HepG2 (cell line): ENCODE data around the gene FAM193A. TPM values are rescaled to one million over a fixed set of nuclear protein-coding genes. Genes with fewer than 3 reads are reported as not detected.
A peak's percentile ranks its signal among the peaks of the same experiment; 100 is the strongest.

ENCODE experiments used
- AKAP8 ChIP-seq: sonication (generic); formaldehyde crosslinking; IDR thresholded peaks from 2 replicates; pipeline ENCODE4 v1.5.1; 2020; ENCODE audit warnings: mild to moderate bottlenecking, missing genetic modification reagents
- DMAP1 ChIP-seq: IDR thresholded peaks from 2 replicates; pipeline ENCODE4 v1.6.1; 2016
- EED ChIP-seq: sonication (generic); formaldehyde crosslinking; IDR thresholded peaks from 2 replicates; pipeline ENCODE4 v1.5.0; 2020; ENCODE audit warnings: mild to moderate bottlenecking, missing genetic modification reagents
- HDAC6 ChIP-seq: fragments of 200-600 bp; sonication (generic); IDR thresholded peaks from 2 replicates; pipeline ENCODE4 v1.7.0; 2017; ENCODE audit warnings: mild to moderate bottlenecking, antibody characterized with exemption, low read length, low read depth
- HNF4G ChIP-seq, 2 experiments: sonication (generic) in 1 of 2; formaldehyde crosslinking in 1 of 2; IDR thresholded peaks; 2 replicates each; pipeline versions ENCODE4 v1.4.0 to v1.6.1; 2011 to 2020; ENCODE audit warnings: borderline replicate concordance in 2 of 2, low read depth in 2 of 2, mild to moderate bottlenecking in 2 of 2, low read length in 1 of 2, missing genetic modification reagents in 1 of 2, moderate library complexity in 1 of 2
- IKZF5 ChIP-seq: IDR thresholded peaks from 2 replicates; pipeline ENCODE4 v1.6.1; 2018; ENCODE audit warnings: missing genetic modification reagents, mild to moderate bottlenecking, missing compliant biosample characterization
- IRX3 ChIP-seq: sonication (generic); formaldehyde crosslinking; IDR thresholded peaks from 2 replicates; pipeline ENCODE4 v1.8.1; 2023; ENCODE audit warnings: mild to moderate bottlenecking, low read depth, missing genetic modification reagents, borderline replicate concordance
- MATR3 ChIP-seq: sonication (generic); formaldehyde crosslinking; IDR thresholded peaks from 2 replicates; pipeline ENCODE4 v1.4.0; 2020; ENCODE audit warnings: missing genetic modification reagents
- NFE2L2 ChIP-seq: fragments of 150-350 bp; IDR thresholded peaks from 2 replicates; pipeline ENCODE4 v1.6.1; 2014; ENCODE audit warnings: low read length
- PHF21A ChIP-seq: sonication (generic); formaldehyde crosslinking; IDR thresholded peaks from 2 replicates; pipeline ENCODE4 v1.5.0; 2020; ENCODE audit warnings: mild to moderate bottlenecking, missing genetic modification reagents
- REPIN1 ChIP-seq: sonication (generic); formaldehyde crosslinking; IDR thresholded peaks from 2 replicates; pipeline ENCODE4 v1.8.0; 2022; ENCODE audit warnings: missing genetic modification reagents, low read depth, mild to moderate bottlenecking, borderline replicate concordance
- SAFB2 ChIP-seq: sonication (generic); formaldehyde crosslinking; IDR thresholded peaks from 2 replicates; pipeline ENCODE4 v1.5.1; 2020; ENCODE audit warnings: missing genetic modification reagents, low read depth, mild to moderate bottlenecking, borderline replicate concordance
- SKI ChIP-seq: fragments of 450-650 bp; IDR thresholded peaks from one replicate; pipeline ENCODE4 v1.6.1; 2018; ENCODE audit warnings: mild to moderate bottlenecking; ENCODE audit not compliant: partially characterized antibody
- SOX6 ChIP-seq, 2 experiments: fragments of 450-650 bp in 1 of 2; sonication (generic) in 1 of 2; formaldehyde crosslinking in 1 of 2; IDR thresholded peaks; 2 replicates each; pipeline versions ENCODE4 v1.4.0 to v1.6.1; 2017 to 2020; ENCODE audit warnings: antibody characterized with exemption in 1 of 2, mild to moderate bottlenecking in 1 of 2, missing genetic modification reagents in 1 of 2
- SP5 ChIP-seq: IDR thresholded peaks from 2 replicates; pipeline ENCODE4 v1.6.1; 2016; ENCODE audit warnings: low read depth, borderline replicate concordance
- STAG1 ChIP-seq: sonication (generic); formaldehyde crosslinking; IDR thresholded peaks from 2 replicates; pipeline ENCODE4 v1.4.0; 2020; ENCODE audit warnings: missing genetic modification reagents
- TP53 ChIP-seq: sonication (generic); formaldehyde crosslinking; conservative IDR thresholded peaks from 2 replicates; pipeline ENCODE4 v1.4.0; 2020; ENCODE audit warnings: missing genetic modification reagents
- ZNF180 ChIP-seq: sonication (generic); formaldehyde crosslinking; IDR thresholded peaks from 2 replicates; pipeline ENCODE4 v1.4.0; 2020; ENCODE audit warnings: low read depth, missing genetic modification reagents, borderline replicate concordance
- ZNF33B ChIP-seq: sonication (generic); formaldehyde crosslinking; IDR thresholded peaks from 2 replicates; pipeline ENCODE4 v1.5.1; 2020; ENCODE audit warnings: mild to moderate bottlenecking, missing genetic modification reagents
- ZNF564 ChIP-seq: sonication (generic); formaldehyde crosslinking; IDR thresholded peaks from 2 replicates; pipeline ENCODE4 v1.8.1; 2023; ENCODE audit warnings: mild to moderate bottlenecking, missing genetic modification reagents
- ZNF710 ChIP-seq: sonication (generic); formaldehyde crosslinking; IDR thresholded peaks from 2 replicates; pipeline ENCODE4 v1.5.0; 2020; ENCODE audit warnings: mild to moderate bottlenecking, missing genetic modification reagents, borderline replicate concordance
- ZNF782 ChIP-seq: sonication (generic); formaldehyde crosslinking; IDR thresholded peaks from 2 replicates; pipeline ENCODE4 v1.4.0; 2020; ENCODE audit warnings: missing genetic modification reagents, mild to moderate bottlenecking, borderline replicate concordance
- polyA plus RNA-seq, 8 experiments: library from polyadenylated mRNA; depleted of rRNA in 3 of 8; stranded (reverse) in 7 of 8; unstranded in 1 of 8; fragments of >200 nt; fragmentation: Illumina TruSeq in 4 of 8; extraction: Trizol in 4 of 8; gene quantifications; 2 replicates each; pipeline versions ENCODE4 v1.2.1 to v1.2.3, GENCODE V29; 2011 to 2016; ENCODE audit warnings: low read depth in 4 of 8, missing spikeins in 1 of 8, mixed read lengths in 1 of 8; ENCODE audit not compliant: insufficient read depth in 1 of 8
- total RNA-seq, 5 experiments: library from RNA; depleted of rRNA; stranded (reverse); fragments of >200 nt; fragmentation: Illumina TruSeq; extraction: Trizol; gene quantifications; 2 replicates each; pipeline ENCODE4 v1.2.3, GENCODE V29; 2016; ENCODE audit warnings: low read depth in 1 of 5
- TF ChIP-seq, protein P1 (sequence below): sonication (generic); formaldehyde crosslinking; IDR thresholded peaks from 2 replicates; pipeline ENCODE4 v1.9.0; 2021; ENCODE audit warnings: missing genetic modification reagents, mild to moderate bottlenecking, borderline replicate concordance
- TF ChIP-seq, protein P2 (sequence below): sonication (generic); formaldehyde crosslinking; IDR thresholded peaks from 2 replicates; pipeline ENCODE4 v1.8.0; 2022; ENCODE audit warnings: mild to moderate bottlenecking, missing genetic modification reagents; ENCODE audit not compliant: insufficient replicate concordance

FAM193A gene
- total and polyA plus RNA-seq, 2 of the 13 experiments (the other 11 are each of a cell fraction or from before 2014, with no cell fraction given) = 5.7 to 8.7 TPM

- TF ChIP-seq AKAP8 (CRISPR knock-in tag) (no peak), SOX6 (IDR thresholded peaks at IDR 0.05) (no peak), SOX6 (CRISPR knock-in tag; IDR thresholded peaks at IDR 0.05) (no peak), HDAC6 (no peak), ZNF564 (CRISPR knock-in tag) (peak; percentile 33; the same call in 1 of the 2 replicates), PHF21A (CRISPR knock-in tag) (peak; percentile 8; the same call in 1 of the 2 replicates), ZNF33B (CRISPR knock-in tag) (no peak), STAG1 (no peak), DMAP1 (peak; percentile 73), NFE2L2 (no peak), SKI (no peak), ZNF782 (no peak), HNF4G (IDR thresholded peaks at IDR 0.05; ENCODE audit: borderline replicate concordance, low read depth, low read length) (no peak), HNF4G (CRISPR knock-in tag; IDR thresholded peaks at IDR 0.05; ENCODE audit: borderline replicate concordance, low read depth) (0 out of 2 replicates have a peak, but pooled peaks have one; percentile 22), MATR3 (no peak), SP5 (CRISPR knock-in tag) (no peak), ZNF710 (CRISPR knock-in tag) (no peak), REPIN1 (CRISPR knock-in tag) (no peak), IKZF5 (CRISPR knock-in tag) (no peak), SAFB2 (CRISPR knock-in tag) (no peak; the same call in 1 of the 2 replicates), ZNF180 (CRISPR knock-in tag) (no peak), IRX3 (CRISPR knock-in tag) (no peak), TP53 (CRISPR knock-in tag) (no peak), EED (CRISPR knock-in tag) (no peak)
- TF ChIP-seq, protein P1, sequence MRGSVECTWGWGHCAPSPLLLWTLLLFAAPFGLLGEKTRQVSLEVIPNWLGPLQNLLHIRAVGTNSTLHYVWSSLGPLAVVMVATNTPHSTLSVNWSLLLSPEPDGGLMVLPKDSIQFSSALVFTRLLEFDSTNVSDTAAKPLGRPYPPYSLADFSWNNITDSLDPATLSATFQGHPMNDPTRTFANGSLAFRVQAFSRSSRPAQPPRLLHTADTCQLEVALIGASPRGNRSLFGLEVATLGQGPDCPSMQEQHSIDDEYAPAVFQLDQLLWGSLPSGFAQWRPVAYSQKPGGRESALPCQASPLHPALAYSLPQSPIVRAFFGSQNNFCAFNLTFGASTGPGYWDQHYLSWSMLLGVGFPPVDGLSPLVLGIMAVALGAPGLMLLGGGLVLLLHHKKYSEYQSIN = no peak
- TF ChIP-seq, protein P2, sequence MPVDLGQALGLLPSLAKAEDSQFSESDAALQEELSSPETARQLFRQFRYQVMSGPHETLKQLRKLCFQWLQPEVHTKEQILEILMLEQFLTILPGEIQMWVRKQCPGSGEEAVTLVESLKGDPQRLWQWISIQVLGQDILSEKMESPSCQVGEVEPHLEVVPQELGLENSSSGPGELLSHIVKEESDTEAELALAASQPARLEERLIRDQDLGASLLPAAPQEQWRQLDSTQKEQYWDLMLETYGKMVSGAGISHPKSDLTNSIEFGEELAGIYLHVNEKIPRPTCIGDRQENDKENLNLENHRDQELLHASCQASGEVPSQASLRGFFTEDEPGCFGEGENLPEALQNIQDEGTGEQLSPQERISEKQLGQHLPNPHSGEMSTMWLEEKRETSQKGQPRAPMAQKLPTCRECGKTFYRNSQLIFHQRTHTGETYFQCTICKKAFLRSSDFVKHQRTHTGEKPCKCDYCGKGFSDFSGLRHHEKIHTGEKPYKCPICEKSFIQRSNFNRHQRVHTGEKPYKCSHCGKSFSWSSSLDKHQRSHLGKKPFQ (CRISPR knock-in tag) = no peak
Observed at GRCh38 chr4:2535376-2536192, 863 bp upstream of the FAM193A start (continued).
